A673 (cell line): Measurements from ENCODE around the gene SLIT3.

Experiments
- CTCF ChIP-seq: fragments of 300-800, 200-600 bp; sonication (generic); conservative IDR thresholded peaks from 2 replicates; pipeline ENCODE4 v1.5.1; 2017; ENCODE audit warnings: low read depth, mild to moderate bottlenecking, antibody characterized with exemption, low read length, moderate library complexity, mixed read lengths
- EZH2 ChIP-seq: fragments of 200-600 bp; sonication (generic); IDR thresholded peaks from 2 replicates; pipeline ENCODE4 v1.6.1; 2017; ENCODE audit warnings: borderline replicate concordance, low read depth, mild to moderate bottlenecking, mixed read lengths, antibody characterized with exemption, low read length; ENCODE audit not compliant: poor library complexity, severe bottlenecking

DNA sequence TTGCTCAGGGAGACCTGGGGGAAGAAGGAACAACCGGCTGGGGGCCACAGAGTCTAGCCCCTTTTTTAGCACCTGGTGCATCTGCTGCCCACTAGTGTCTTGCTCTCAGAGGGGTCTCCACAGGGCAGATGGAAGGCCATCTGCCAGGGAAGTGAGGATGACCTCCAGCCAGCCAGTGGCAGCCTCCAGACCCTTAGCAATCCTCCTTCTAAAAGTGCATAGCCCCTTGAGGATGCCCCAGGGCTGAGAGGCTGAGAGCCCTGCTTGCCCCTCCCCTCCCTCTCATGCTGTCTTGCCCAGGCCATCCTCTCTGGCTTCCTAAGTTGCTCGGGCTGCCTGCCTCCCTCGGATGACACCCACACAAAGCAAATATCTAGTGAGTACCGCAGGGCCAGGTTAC lies 640.2 kb downstream of the SLIT3 start:
- no peak for TF ChIP-seq CTCF
- TF ChIP-seq EZH2, result no peak
